GM12878 (cell line): ENCODE data around the gene PCNX4. TPM values are rescaled to one million over a fixed set of nuclear protein-coding genes. Genes with fewer than 3 reads are reported as not detected.

Experiments used
- BCL11A ChIP-seq: IDR thresholded peaks from 2 replicates; pipeline ENCODE4 v1.6.1; 2011; ENCODE audit warnings: low read depth, low read length
- BRCA1 ChIP-seq: IDR thresholded peaks from 2 replicates; pipeline ENCODE4 v1.6.1; 2011; ENCODE audit warnings: low read depth, low read length, improper control_type of control experiment
- CBFB ChIP-seq: IDR thresholded peaks from 2 replicates; pipeline ENCODE4 v1.6.1; 2016; ENCODE audit warnings: antibody characterized with exemption, low read depth
- DPF2 ChIP-seq: fragments of 450-650 bp; IDR thresholded peaks from 2 replicates; pipeline ENCODE4 v1.6.1; 2017; ENCODE audit warnings: mild to moderate bottlenecking
- ESRRA ChIP-seq: IDR thresholded peaks from 2 replicates; pipeline ENCODE4 v1.6.1; 2012; ENCODE audit warnings: mild to moderate bottlenecking, low read length, improper control_type of control experiment
- HDAC2 ChIP-seq: fragments of 200-600 bp; sonication (generic); IDR thresholded peaks from 2 replicates; pipeline ENCODE4 v1.6.1; 2017
- IKZF1 ChIP-seq: fragments of 450-650 bp; conservative IDR thresholded peaks from 2 replicates; pipeline ENCODE4 v1.6.1; 2017; ENCODE audit warnings: antibody characterized with exemption, mild to moderate bottlenecking
- JUNB ChIP-seq: IDR thresholded peaks from 2 replicates; pipeline ENCODE4 v1.6.1; 2016; ENCODE audit warnings: antibody characterized with exemption, mild to moderate bottlenecking
- MEF2A ChIP-seq: IDR thresholded peaks from 2 replicates; pipeline ENCODE4 v1.6.1; 2011; ENCODE audit warnings: low read depth, mild to moderate bottlenecking, low read length, moderate library complexity; ENCODE audit not compliant: insufficient read depth
- MTA2 ChIP-seq: fragments of 450-650 bp; IDR thresholded peaks from 2 replicates; pipeline ENCODE4 v1.6.1; 2016; ENCODE audit warnings: low read depth, mild to moderate bottlenecking, moderate library complexity
- MYB ChIP-seq: fragments of 150-350 bp; IDR thresholded peaks from 2 replicates; pipeline ENCODE4 v1.6.1; 2014; ENCODE audit warnings: mild to moderate bottlenecking, low read depth, low read length, borderline replicate concordance
- NFXL1 ChIP-seq: fragments of 450-650 bp; IDR thresholded peaks from 2 replicates; pipeline ENCODE4 v1.6.1; 2017; ENCODE audit warnings: antibody characterized with exemption, mild to moderate bottlenecking, borderline replicate concordance
- NR2C1 ChIP-seq: fragments of 450-650 bp; IDR thresholded peaks from 2 replicates; pipeline ENCODE4 v1.6.1; 2017; ENCODE audit warnings: antibody characterized with exemption, mild to moderate bottlenecking, moderate library complexity
- NR2C2 ChIP-seq: IDR thresholded peaks from 2 replicates; pipeline ENCODE4 v1.6.1; 2011; ENCODE audit warnings: borderline replicate concordance, low read depth; ENCODE audit not compliant: control insufficient read depth, insufficient read length
- NR2F1 ChIP-seq: fragments of 450-650 bp; conservative IDR thresholded peaks from 2 replicates; pipeline ENCODE4 v1.6.1; 2017; ENCODE audit warnings: mild to moderate bottlenecking
- POLR2AphosphoS5 ChIP-seq: IDR thresholded peaks from 2 replicates; pipeline ENCODE4 v1.6.1; 2011; ENCODE audit warnings: mild to moderate bottlenecking, low read length, inconsistent platforms
- RAD51 ChIP-seq: fragments of 450-650 bp; IDR thresholded peaks from 2 replicates; pipeline ENCODE4 v1.6.1; 2016; ENCODE audit warnings: moderate library complexity, mild to moderate bottlenecking, inconsistent platforms
- REST ChIP-seq: IDR thresholded peaks from 2 replicates; pipeline ENCODE4 v1.6.1; 2012; ENCODE audit warnings: mild to moderate bottlenecking, low read depth, low read length
- SIX5 ChIP-seq: IDR thresholded peaks from 2 replicates; pipeline ENCODE4 v1.6.1; 2011; ENCODE audit warnings: mild to moderate bottlenecking, low read depth, low read length, moderate library complexity; ENCODE audit not compliant: severe bottlenecking
- SREBF2 ChIP-seq: IDR thresholded peaks from 2 replicates; pipeline ENCODE4 v1.6.1; 2012; ENCODE audit warnings: mild to moderate bottlenecking, low read length
- STAT1 ChIP-seq: fragments of 450-650 bp; conservative IDR thresholded peaks from 2 replicates; pipeline ENCODE4 v1.6.1; 2014; ENCODE audit warnings: antibody characterized with exemption, mild to moderate bottlenecking
- ZBED1 ChIP-seq: IDR thresholded peaks from 2 replicates; pipeline ENCODE4 v1.6.1; 2016; ENCODE audit warnings: borderline replicate concordance
- ZBTB11 ChIP-seq: fragments of 450-650 bp; formaldehyde crosslinking; IDR thresholded peaks from 2 replicates; pipeline ENCODE4 v1.5.0; 2022; ENCODE audit warnings: mild to moderate bottlenecking, missing genetic modification characterization
- ZNF217 ChIP-seq: fragments of 450-650 bp; IDR thresholded peaks from 2 replicates; pipeline ENCODE4 v1.6.1; 2017; ENCODE audit warnings: antibody characterized with exemption, mild to moderate bottlenecking
- polyA plus RNA-seq, 11 experiments: library from polyadenylated mRNA; depleted of rRNA in 4 of 11; unstranded in 6 of 11; stranded (reverse) in 5 of 11; fragments of >200 nt; fragmentation: Nextera tagmentation in 4 of 11; fragmentation: Illumina TruSeq in 1 of 11; extraction: Ambion mirVana in 4 of 11; extraction: Trizol in 1 of 11; gene quantifications; 1 replicate in 1 of 11; 2 replicates in 10 of 11; pipeline versions ENCODE4 v1.2.1 to v1.2.3, GENCODE V29; 2011 to 2016; ENCODE audit warnings: inconsistent platforms in 2 of 11, missing spikeins in 2 of 11, low read depth in 1 of 11
- total RNA-seq, 4 experiments: library from RNA; depleted of rRNA in 3 of 4; stranded (reverse); fragments of >200 nt in 3 of 4; fragmentation: Illumina TruSeq in 1 of 4; extraction: Trizol in 1 of 4; gene quantifications; 2 replicates each; pipeline versions ENCODE4 v1.2.1 to v1.2.3, GENCODE V29; 2013 to 2021

PCNX4 gene
- total and polyA plus RNA-seq, 10 of the 15 experiments (the other 5 are each of a cell fraction or from before 2014, with no cell fraction given): 13.8 to 56.6 (median 39.4) TPM

- TF ChIP-seq ZBTB11 (CRISPR knock-in tag) (no peak), MEF2A (no peak), RAD51 (0 out of 2 replicates have a peak, but pooled peaks have one; percentile 44), IKZF1 (no peak), REST (no peak), BRCA1 (no peak), DPF2 (no peak), MTA2 (no peak; the same call in 1 of the 2 replicates), NR2C1 (peak; percentile 82), BCL11A (peak; percentile 11; the same call in 1 of the 2 replicates), ESRRA (no peak), JUNB (peak; percentile 84), MYB (no peak), ZNF217 (no peak), CBFB (no peak), NFXL1 (no peak), NR2F1 (no peak), HDAC2 (no peak), STAT1 (no peak), POLR2AphosphoS5 (peak; percentile 81), NR2C2 (no peak), SREBF2 (no peak), ZBED1 (no peak), SIX5 (no peak)
Observed at GRCh38 chr14:60206249-60206670, 114.5 kb downstream of the PCNX4 start (continued).
